CD14-positive monocyte (primary cell): Measurements from ENCODE around the gene SNAPC2. TPM values are rescaled to one million over a fixed set of nuclear protein-coding genes. Genes with fewer than 3 reads are reported as not detected.

Experiments
- DNase-seq, 3 donors: peaks; one replicate each; pipeline ENCODE4 v3.0.0-alpha.2; 2011 to 2022
- H2AFZ ChIP-seq: 2 replicates; pipeline ENCODE4 v1.6.0; 2012; ENCODE audit warnings: mild to moderate bottlenecking, low read depth, low read length, inconsistent platforms; ENCODE audit not compliant: insufficient read depth, poor library complexity, severe bottlenecking
- H3K27ac ChIP-seq, 2 donors: 1 replicate in 1 of 2; 2 replicates in 1 of 2; pipeline ENCODE4 v1.5.1; 2012 to 2013; ENCODE audit warnings: low read length in 2 of 2, control low read depth in 1 of 2, inconsistent platforms in 1 of 2, low read depth in 1 of 2, mild to moderate bottlenecking in 1 of 2
- H3K27me3 ChIP-seq, 2 donors: one replicate each; pipeline versions ENCODE4 v1.6.0 to v1.6.1; 2011 to 2013; ENCODE audit warnings: low read length in 2 of 2; ENCODE audit not compliant: control insufficient read depth in 2 of 2, insufficient read depth in 2 of 2
- H3K36me3 ChIP-seq, 2 donors: replicated peaks in 1 of 2; 1 replicate in 1 of 2; 2 replicates in 1 of 2; pipeline versions ENCODE4 v1.5.1 to v1.6.1; 2012 to 2013; ENCODE audit warnings: low read length in 2 of 2, control low read depth in 1 of 2, inconsistent platforms in 1 of 2, mild to moderate bottlenecking in 1 of 2; ENCODE audit not compliant: insufficient read depth in 2 of 2, control insufficient read depth in 1 of 2
- H3K4me1 ChIP-seq, 2 donors: 1 replicate in 1 of 2; 2 replicates in 1 of 2; pipeline versions ENCODE4 v1.5.1 to v1.6.1; 2012 to 2013; ENCODE audit warnings: low read length in 2 of 2, control low read depth in 1 of 2, inconsistent platforms in 1 of 2, mild to moderate bottlenecking in 1 of 2, moderate library complexity in 1 of 2; ENCODE audit not compliant: insufficient read depth in 2 of 2, control insufficient read depth in 1 of 2
- H3K4me2 ChIP-seq: replicated peaks from 2 replicates; pipeline ENCODE3; 2012; ENCODE audit warnings: low read length, moderate library complexity, mild to moderate bottlenecking; ENCODE audit not compliant: poor library complexity, severe bottlenecking; ENCODE audit errors: extremely low read depth
- H3K4me3 ChIP-seq, 3 experiments: fragments of 200-600 bp in 1 of 3; sonication (generic) in 1 of 3; replicated peaks in 1 of 3; 1 replicate in 2 of 3; 2 replicates in 1 of 3; pipeline ENCODE4 v1.5.1; 2011 to 2013; ENCODE audit warnings: low read length in 3 of 3, mild to moderate bottlenecking in 3 of 3, control low read depth in 2 of 3, low read depth in 2 of 3, inconsistent platforms in 1 of 3, moderate library complexity in 1 of 3
- H3K79me2 ChIP-seq: 2 replicates; pipeline ENCODE4 v1.6.0; 2012; ENCODE audit warnings: mild to moderate bottlenecking, control low read depth, inconsistent platforms, low read length, moderate library complexity; ENCODE audit not compliant: insufficient read depth
- H3K9ac ChIP-seq: 2 replicates; pipeline ENCODE4 v1.6.0; 2017; ENCODE audit warnings: low read length, mild to moderate bottlenecking; ENCODE audit not compliant: insufficient read depth, poor library complexity, severe bottlenecking
- H3K9me3 ChIP-seq, 2 donors: replicated peaks in 1 of 2; 1 replicate in 1 of 2; 2 replicates in 1 of 2; pipeline versions ENCODE4 v1.5.1 to v1.6.1; 2012 to 2013; ENCODE audit warnings: low read length in 2 of 2, control low read depth in 1 of 2; ENCODE audit not compliant: control insufficient read depth in 1 of 2, insufficient read depth in 1 of 2
- H4K20me1 ChIP-seq: 2 replicates; pipeline ENCODE4 v1.6.0; 2012; ENCODE audit warnings: mild to moderate bottlenecking, low read length, control low read depth, moderate library complexity; ENCODE audit not compliant: insufficient read depth
- H3K27ac Mint-ChIP-seq, 7 donors: one replicate each; pipeline ENCODE4 v1.8.0; 2020; ENCODE audit warnings: mild to moderate bottlenecking in 7 of 7, mixed read lengths in 7 of 7, moderate library complexity in 6 of 7, inconsistent platforms in 2 of 7
- H3K27me3 Mint-ChIP-seq, 3 donors: one replicate each; pipeline ENCODE4 v1.8.0; 2021 to 2022; ENCODE audit warnings: low read depth in 3 of 3, mild to moderate bottlenecking in 3 of 3, mixed read lengths in 3 of 3, moderate library complexity in 3 of 3, inconsistent platforms in 1 of 3
- H3K36me3 Mint-ChIP-seq, 2 donors: one replicate each; pipeline ENCODE4 v1.8.0; 2020; ENCODE audit warnings: mixed read lengths in 2 of 2, inconsistent platforms in 1 of 2, mild to moderate bottlenecking in 1 of 2
- H3K4me1 Mint-ChIP-seq: one replicate; pipeline ENCODE4 v1.8.0; 2020; ENCODE audit warnings: mild to moderate bottlenecking, mixed read lengths
- H3K4me3 Mint-ChIP-seq, 2 donors: one replicate each; pipeline ENCODE4 v1.8.0; 2020; ENCODE audit warnings: mild to moderate bottlenecking in 2 of 2, mixed read lengths in 2 of 2, moderate library complexity in 1 of 2
- H3K9me3 Mint-ChIP-seq, 7 donors: one replicate each; pipeline ENCODE4 v1.8.0; 2020 to 2022; ENCODE audit warnings: mixed read lengths in 7 of 7, mild to moderate bottlenecking in 6 of 7, moderate library complexity in 6 of 7, inconsistent platforms in 2 of 7
- CTCF ChIP-seq: fragments of 200-600 bp; IDR thresholded peaks from one replicate; pipeline ENCODE4 v1.8.0; 2022; ENCODE audit warnings: antibody characterized with exemption, mild to moderate bottlenecking
- WGBS: methylation state at CpG from one replicate; pipeline ENCODE4 v1.1.5; 2013; ENCODE audit warnings: missing lambda C conversion rate; ENCODE audit not compliant: insufficient coverage; 5-methylcytosine and 5-hydroxymethylcytosine counted together
- intact Hi-C, 2 donors: fragments of 100-400 bp; cut with micrococcal nuclease; formaldehyde crosslinking; loops; one replicate each; pipeline versions ENCODE4 v1.15.0 to v1.15.1; 2023
- polyA plus RNA-seq, 3 donors: library from polyadenylated mRNA; depleted of rRNA in 1 of 3; unstranded in 2 of 3; stranded (reverse) in 1 of 3; fragments of 300-500 nt in 2 of 3; fragments of >200 nt in 1 of 3; fragmentation: Illumina TruSeq in 2 of 3; gene quantifications; 1 replicate in 2 of 3; 2 replicates in 1 of 3; pipeline ENCODE4 v1.2.3, GENCODE V29; 2012 to 2021

The SNAPC2 gene
- polyA plus RNA-seq, 3 donors: 15.7 to 27.5 (median 18.3) TPM

- Mint-ChIP-seq H3K27ac (peak overlapping the region; percentile 90 to 99 (median 97)), H3K27me3 (peaks cover 39 to 54% (median 43%) of the 10 kb centered on the region in 3 donors), H3K36me3 (peaks cover 16 to 18% of the 10 kb centered on the region in 2 donors), H3K4me1 (peaks cover 46% of the 10 kb centered on the region), H3K9me3 (peaks cover 0 to 22% (median 12%) of the 10 kb centered on the region in 7 donors), H3K4me3 (peak overlapping the region; percentile 91 to 99)
- peak overlapping the region; percentile 41 to 87 (median 69) for H3K4me3 ChIP-seq
- H3K9me3 ChIP-seq: peaks cover 0 to 8% of the 10 kb centered on the region in 2 donors
- H3K9ac ChIP-seq: peak overlapping the region; percentile 63
- peak overlapping the region; percentile 83 to 88 for H3K27ac ChIP-seq
- H3K4me1 ChIP-seq: peaks cover 36 to 66% of the 10 kb centered on the region in 2 donors
- intact Hi-C loops: loop anchor here (5.0 to 10.0 kb wide), 3 partner anchors 49 to 1893 kb away; partner anchors contain the start of genes FBXL12 (in 1 of the 2) and PRR36 (in 1 of the 2)
- DNase-seq: no peak
- 53% methylated on average over 15 of the region's 17 CpGs for WGBS
- H3K27me3 ChIP-seq: peaks cover 17 to 26% of the 10 kb centered on the region in 2 donors
- no peak for TF ChIP-seq CTCF
- H3K79me2 ChIP-seq: no peaks in the 10 kb centered on the region
- peak overlapping the region; percentile 80 for H2AFZ ChIP-seq
- H3K36me3 ChIP-seq: peaks cover 12 to 15% of the 10 kb centered on the region in 2 donors
- peak overlapping the region; percentile 75 for H3K4me2 ChIP-seq
- H4K20me1 ChIP-seq: peaks cover 5% of the 10 kb centered on the region
These were observed 1.3 kb downstream of the SNAPC2 start for GRCh38 chr19:7921302-7921966.

GRCh38 chr19:7921967-7922835 lies 2.1 kb downstream of the SNAPC2 start:
- Histone ChIP-seq H3K27me3 (peaks cover 13 to 21% of the 10 kb centered on the region in 2 donors), H2AFZ (no peak overlapping the region), H3K9ac (no peak overlapping the region), H3K79me2 (no peaks in the 10 kb centered on the region), H3K9me3 (peaks cover 0 to 8% of the 10 kb centered on the region in 2 donors), H3K36me3 (peaks cover 12 to 15% of the 10 kb centered on the region in 2 donors), H3K4me3 (peak overlapping the region in 2 of 3 experiments; percentile 69 to 87), H3K27ac (no peak overlapping the region), H3K4me1 (peaks cover 32 to 60% of the 10 kb centered on the region in 2 donors), H4K20me1 (peaks cover 7% of the 10 kb centered on the region), H3K4me2 (peak overlapping the region; percentile 75)
- Mint-ChIP-seq H3K4me3 (peak overlapping the region; percentile 31 to 75), H3K27me3 (peaks cover 36 to 49% (median 37%) of the 10 kb centered on the region in 3 donors), H3K27ac (peak overlapping the region in 4 of 7 donors; percentile 70 to 98 (median 90)), H3K9me3 (peaks cover 0 to 17% (median 9%) of the 10 kb centered on the region in 7 donors), H3K36me3 (peaks cover 19% of the 10 kb centered on the region in 2 donors), H3K4me1 (peaks cover 43% of the 10 kb centered on the region)
- no peak for DNase-seq
- TF ChIP-seq CTCF: no peak
- intact Hi-C loops: loop anchor here (5.0 to 10.0 kb wide), 3 partner anchors 50 to 1893 kb away; partner anchors contain the start of genes FBXL12 (in 1 of the 2) and PRR36 (in 1 of the 2)
- WGBS: 97% methylated on average over 23 of the region's 31 CpGs
